ENCODE measurements around the gene IMMP2L. TPM values are rescaled to one million over a fixed set of nuclear protein-coding genes. Genes with fewer than 3 reads are reported as not detected.

The IMMP2L gene
- total and polyA plus RNA-seq, 2 of the 4 experiments (the other 2 are of a cell fraction), result 5.8 to 9.3 TPM

DNA sequence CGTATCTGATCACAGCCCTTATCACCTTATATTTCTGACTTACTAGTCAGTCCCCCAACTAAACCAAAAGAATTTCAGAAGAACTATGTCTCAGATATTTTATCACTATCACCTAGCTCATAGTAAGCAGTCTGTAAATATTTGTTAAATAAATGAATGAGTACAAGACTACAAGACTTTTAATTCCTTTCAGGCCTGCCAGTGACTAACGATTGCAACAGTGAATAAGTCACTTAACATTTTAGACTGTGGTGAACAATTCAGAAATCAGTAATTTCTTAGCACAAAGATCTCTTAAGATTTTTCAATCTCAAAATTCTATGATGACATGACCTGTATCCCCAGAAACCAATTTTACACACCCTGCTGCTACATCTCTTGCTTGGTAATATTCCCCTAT is 162.2 kb downstream of the IMMP2L start:
- H3K4ac ChIP-seq (ENCODE audit: low read depth, low read length), result no peak overlapping the region
- H3K36me3 ChIP-seq (ENCODE audit: control insufficient read depth, insufficient read depth, low read length), result no peaks in the 10 kb centered on the region
- no peak overlapping the region for H3K4me2 ChIP-seq (ENCODE audit: low read depth, low read length)
- H3K23ac ChIP-seq (ENCODE audit: low read depth, low read length), result no peak overlapping the region
- TF ChIP-seq SMC3 (IDR thresholded peaks at IDR 0.05; ENCODE audit: low read depth, low read length) (no peak), CEBPB (IDR thresholded peaks at IDR 0.05; ENCODE audit: low read depth, low read length) (no peak), RFX5 (IDR thresholded peaks at IDR 0.05; ENCODE audit: low read depth, low read length) (no peak)
- H3K4me3 ChIP-seq (ENCODE audit: insufficient read depth, low read depth, low read length), result no peak overlapping the region
- no TSS peak for BruUV-seq (replicated peaks)
- no peak overlapping the region for H3K18ac ChIP-seq (ENCODE audit: low read depth, low read length)
- H3K79me1 ChIP-seq (ENCODE audit: low read depth in 1 of 2, low read length in 2 of 2), result no peaks in the 10 kb centered on the region
- 0 out of 2 replicates have a peak overlapping the region, but pooled peaks have one; percentile 22 for H3K14ac ChIP-seq (replicated peaks; ENCODE audit: low read depth, low read length)
- dilution Hi-C loops (cut with HindIII; ENCODE audit: low sequenced_read_pairs, unreplicated experiment) (no loop called here), in situ Hi-C loops (cut with MboI; ENCODE audit: low sequenced_read_pairs) (no loop called here), intact Hi-C loops (cut with micrococcal nuclease) (no loop called here)
- no peak overlapping the region for H2BK120ac ChIP-seq (ENCODE audit: low read depth, low read length)
- WGBS, 2 experiments (ENCODE audit: extremely low coverage in 2 of 2, insufficient read length in 1 of 2), result no CpG with 5 or more reads among the region's 2 CpGs
- no peak for DNase-seq
- H3K56ac ChIP-seq (ENCODE audit: extremely low read depth, insufficient read depth, low read length), result no peak overlapping the region
- H4K8ac ChIP-seq (ENCODE audit: low read depth in 2 of 2, low read length in 2 of 2), result no peak overlapping the region
- H2BK15ac ChIP-seq (ENCODE audit: low read depth, low read length), result no peak overlapping the region
- no peak overlapping the region for H2AK9ac ChIP-seq (replicated peaks; ENCODE audit: low read depth, low read length, poor library complexity)
- POLR2A ChIA-PET (ENCODE audit: unreplicated experiment), result no interaction called here
- H3K9me1 ChIP-seq (ENCODE audit: insufficient read depth, low read length), result no peaks in the 10 kb centered on the region
- H4K91ac ChIP-seq (ENCODE audit: insufficient read depth, low read depth, low read length), result no peak overlapping the region
- no peak overlapping the region for H2AK5ac ChIP-seq (ENCODE audit: low read depth, low read length)
- no peak overlapping the region for H3K9ac ChIP-seq (ENCODE audit: low read depth, low read length)
- H2AFZ ChIP-seq (replicated peaks; ENCODE audit: low read length, poor library complexity), result no peak overlapping the region
- H3K27me3 ChIP-seq (ENCODE audit: control insufficient read depth, insufficient read depth, low read length), result no peaks in the 10 kb centered on the region
- H2BK20ac ChIP-seq (ENCODE audit: low read depth, low read length), result no peak overlapping the region
- H3K27ac ChIP-seq (ENCODE audit: insufficient read depth, low read length), result no peak overlapping the region
- CTCF ChIA-PET, result no interaction called here
- no peaks in the 10 kb centered on the region for H4K20me1 ChIP-seq (ENCODE audit: insufficient read depth, low read length)
- no peak for ATAC-seq (ENCODE audit: low read depth)
- H3K9me3 ChIP-seq (ENCODE audit: control insufficient read depth, insufficient read depth, low read length), result no peaks in the 10 kb centered on the region
- H4K5ac ChIP-seq (ENCODE audit: low read depth, low read length), result no peak overlapping the region
- no peaks in the 10 kb centered on the region for H3K4me1 ChIP-seq (ENCODE audit: control insufficient read depth, insufficient read depth, low read length)
- H2BK5ac ChIP-seq (ENCODE audit: low read depth, low read length, poor library complexity, severe bottlenecking), result no peak overlapping the region
